HG03196 (cell line): Measurements from ENCODE around the gene FOXP2.

Experiments
- ATAC-seq: cut with Tn5 transposase; IDR thresholded peaks from one replicate; pipeline ENCODE4 v1.9.1; 2021; ENCODE audit not compliant: unreplicated experiment

Gene FOXP2

DNA sequence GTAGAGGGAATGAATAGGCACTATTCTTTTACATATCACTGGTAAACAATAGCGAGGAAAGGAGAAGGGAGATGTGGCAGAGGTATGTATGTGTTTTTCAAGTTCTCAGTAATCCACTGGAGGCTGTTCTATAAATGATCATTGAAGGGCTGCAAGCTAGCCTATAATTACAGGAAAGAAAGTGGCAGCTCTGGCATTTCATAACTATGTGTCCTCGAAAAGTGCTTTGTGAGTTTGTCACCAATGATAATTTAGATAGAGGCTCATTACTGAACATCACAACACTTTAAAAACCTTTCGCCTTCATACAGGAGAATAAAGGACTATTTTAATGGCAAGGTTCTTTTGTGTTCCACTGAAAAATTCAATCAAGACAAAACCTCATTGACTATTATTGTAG, 235.1 kb downstream of the FOXP2 start:
- no peak for ATAC-seq

DNA sequence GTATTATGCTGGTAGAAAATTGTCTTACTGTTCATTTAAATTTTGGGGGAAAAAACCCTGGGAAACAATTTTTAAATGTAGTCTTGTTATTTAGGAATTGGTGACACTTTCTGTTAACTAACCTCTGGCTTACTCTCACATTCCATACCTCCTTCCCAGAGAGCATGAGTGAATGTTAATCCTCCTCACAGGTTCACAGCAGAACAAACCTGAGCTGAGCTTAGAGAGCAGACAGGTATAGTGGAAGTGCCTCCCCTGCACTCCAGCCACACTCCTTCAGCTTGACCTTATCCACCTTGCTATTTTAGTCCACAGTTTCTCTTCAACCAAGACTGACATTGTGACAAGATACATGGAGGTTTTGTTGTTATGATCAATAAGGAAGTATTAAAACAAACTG, 235.9 kb downstream of the FOXP2 start:
- ATAC-seq: no peak

DNA sequence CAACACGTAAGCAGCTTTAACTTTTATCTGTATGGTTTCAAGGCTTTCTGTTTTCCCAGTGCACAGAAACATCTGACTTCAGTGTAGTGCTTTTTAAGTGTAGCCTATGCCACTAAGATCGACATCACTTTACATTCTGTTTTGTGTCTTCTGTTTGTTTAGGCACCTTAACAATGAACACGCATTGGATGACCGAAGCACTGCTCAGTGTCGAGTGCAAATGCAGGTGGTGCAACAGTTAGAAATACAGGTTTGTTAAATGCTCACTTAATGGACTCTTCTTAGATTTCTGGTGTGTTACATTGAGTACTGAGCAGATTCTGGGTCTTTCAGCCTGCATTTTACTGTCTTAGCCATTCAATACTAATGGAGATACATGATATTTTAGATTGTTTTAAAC, 237.4 kb downstream of the FOXP2 start:
- ATAC-seq: no peak

DNA sequence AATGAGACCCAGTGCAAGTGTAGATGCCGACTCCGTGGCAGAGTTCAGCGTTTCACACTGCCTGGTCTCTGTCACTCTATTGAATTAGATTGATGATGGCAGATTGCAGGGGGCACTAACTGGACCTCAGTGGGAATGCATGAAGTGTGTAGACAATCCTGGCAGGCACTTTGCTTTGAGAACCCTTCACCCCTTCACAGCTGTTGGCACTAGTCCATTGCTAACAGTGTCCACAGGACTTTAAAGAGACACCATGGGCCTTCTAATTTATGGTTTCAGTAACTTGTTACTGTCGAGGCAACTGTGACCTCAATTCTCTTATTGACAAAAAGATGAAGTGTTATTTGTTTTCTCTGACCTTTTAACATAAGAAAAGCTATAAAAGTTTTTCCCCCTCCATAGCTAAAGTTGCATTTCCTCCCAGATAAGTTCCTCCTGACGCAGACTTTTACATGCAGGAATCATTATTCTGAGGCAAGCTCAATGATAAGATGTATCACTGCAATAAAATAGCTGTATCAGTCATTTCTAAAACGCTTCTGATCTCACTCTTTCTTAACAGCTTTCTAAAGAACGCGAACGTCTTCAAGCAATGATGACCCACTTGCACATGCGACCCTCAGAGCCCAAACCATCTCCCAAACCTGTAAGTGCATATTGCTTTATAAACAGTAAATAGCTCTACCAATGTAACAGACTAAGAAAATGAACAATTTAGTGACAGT, 238.9 kb downstream of the FOXP2 start:
- no peak for ATAC-seq

DNA sequence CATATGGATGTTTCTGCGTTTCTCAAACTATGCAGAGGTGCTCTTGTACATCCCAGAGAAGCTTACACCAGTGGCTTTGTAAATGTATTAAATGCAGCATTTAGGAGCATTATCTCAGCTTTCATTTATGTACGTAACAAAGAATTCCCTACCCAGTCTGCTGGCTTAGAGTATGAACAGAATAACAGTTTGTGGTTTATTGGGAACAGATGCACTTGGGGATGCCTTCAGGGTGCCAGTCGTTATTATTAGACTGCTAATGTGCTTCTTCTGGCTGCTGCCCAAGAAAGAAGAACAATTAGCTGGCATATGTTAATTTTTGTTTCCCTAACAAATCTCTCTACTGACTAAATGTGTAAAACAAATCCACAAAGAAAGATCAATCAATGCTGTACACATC, 241.9 kb downstream of the FOXP2 start:
- ATAC-seq: no peak

DNA sequence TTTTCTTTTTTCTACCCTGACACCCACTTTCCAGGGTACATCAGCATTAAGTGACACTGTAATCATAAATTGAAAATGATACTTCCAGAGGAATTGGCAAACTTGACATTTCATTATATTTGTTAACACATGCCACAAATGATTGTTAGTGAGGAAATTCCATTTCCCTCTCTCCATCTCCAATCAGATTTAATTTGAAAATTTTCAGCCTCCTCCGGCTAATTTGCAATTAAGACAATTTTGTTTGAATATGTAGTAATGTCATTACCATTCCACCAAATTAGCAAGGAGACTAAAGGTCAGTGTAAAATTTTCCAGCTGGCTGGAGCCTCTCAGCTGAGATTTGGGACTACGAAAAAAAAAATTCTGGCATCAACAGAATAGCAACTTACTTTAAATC, 242.7 kb downstream of the FOXP2 start:
- no peak for ATAC-seq

DNA sequence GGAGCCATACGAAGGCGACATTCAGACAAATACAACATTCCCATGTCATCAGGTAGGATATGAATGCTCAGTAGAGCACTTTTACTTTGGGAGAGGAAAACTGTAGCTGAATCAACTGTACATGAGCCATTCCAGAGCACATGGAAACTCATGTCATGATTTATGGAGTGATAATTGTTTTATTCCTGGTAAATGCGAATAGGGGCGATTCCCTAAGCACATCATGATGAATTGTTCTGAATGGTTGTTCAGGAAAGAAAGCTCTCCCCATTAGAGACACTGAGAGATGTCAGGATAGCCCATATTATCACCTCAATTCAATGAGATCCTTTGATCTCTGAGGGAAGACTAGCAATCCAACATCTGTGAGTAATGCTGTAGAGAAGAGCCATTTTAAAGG, 243.6 kb downstream of the FOXP2 start:
- ATAC-seq: no peak

DNA sequence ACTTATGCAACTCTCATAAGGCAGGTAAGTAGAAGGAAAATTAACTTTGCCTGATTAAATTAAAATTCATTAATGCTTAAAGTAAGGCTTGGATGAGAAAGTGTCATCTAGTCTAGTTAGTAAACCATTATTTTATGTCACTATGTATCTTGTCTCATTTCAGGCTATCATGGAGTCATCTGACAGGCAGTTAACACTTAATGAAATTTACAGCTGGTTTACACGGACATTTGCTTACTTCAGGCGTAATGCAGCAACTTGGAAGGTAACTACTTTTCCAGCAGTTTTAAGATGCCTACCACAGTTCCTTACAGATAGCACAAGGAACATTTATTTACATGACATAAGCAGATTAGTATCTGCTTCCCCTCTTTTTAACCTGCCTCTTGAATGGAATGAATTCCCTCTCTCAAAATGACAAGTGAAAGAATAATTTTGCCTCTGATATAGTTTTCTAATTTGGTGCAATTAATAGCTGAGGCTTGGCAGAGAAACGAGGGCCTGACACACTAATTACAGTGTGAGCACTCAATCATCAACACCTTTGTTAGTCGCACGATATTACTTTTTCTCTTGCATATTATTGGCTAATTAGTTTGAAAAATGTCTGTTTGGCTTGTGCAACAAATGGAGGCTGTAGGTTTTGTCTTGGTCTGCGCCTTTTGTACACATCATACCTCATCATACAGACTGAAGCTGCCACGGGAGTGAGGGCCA, 245.0 kb downstream of the FOXP2 start:
- no peak for ATAC-seq

DNA sequence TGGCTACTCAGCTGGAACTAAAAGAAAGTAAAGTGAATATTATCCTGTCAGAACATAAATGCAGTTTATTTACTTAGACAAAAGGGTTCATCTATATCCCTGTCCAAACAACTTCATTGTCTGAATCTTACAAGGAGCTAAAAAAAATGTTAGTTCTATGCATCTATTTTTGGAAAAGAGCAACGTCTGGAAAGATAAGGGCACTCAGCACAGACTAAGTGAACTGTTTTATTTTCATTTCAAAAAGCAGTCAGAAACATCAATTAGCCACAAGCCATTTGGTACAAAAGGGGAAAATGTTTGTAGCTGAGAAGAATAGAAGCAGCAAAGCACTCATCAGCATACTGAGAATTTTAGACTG, 245.5 kb downstream of the FOXP2 start:
- ATAC-seq: no peak

DNA sequence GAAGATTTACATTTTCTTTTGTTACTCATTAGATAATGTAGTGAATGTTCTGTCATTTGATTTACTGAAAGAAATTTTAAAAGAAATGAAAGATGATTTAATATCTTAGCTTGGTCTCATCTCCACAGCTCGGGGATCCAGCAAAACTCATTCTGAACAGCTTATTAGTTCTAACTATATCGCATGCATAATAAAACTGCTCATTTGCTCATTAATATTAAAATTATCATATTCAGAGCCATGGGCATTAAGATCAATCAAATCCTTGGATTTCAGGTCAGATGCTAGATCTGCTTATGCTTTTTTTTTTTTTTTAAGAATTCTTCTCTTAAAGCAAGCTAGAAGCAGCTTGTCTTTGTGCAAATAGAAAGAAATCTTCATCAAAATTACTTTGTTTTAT, 246.1 kb downstream of the FOXP2 start:
- no peak for ATAC-seq

DNA sequence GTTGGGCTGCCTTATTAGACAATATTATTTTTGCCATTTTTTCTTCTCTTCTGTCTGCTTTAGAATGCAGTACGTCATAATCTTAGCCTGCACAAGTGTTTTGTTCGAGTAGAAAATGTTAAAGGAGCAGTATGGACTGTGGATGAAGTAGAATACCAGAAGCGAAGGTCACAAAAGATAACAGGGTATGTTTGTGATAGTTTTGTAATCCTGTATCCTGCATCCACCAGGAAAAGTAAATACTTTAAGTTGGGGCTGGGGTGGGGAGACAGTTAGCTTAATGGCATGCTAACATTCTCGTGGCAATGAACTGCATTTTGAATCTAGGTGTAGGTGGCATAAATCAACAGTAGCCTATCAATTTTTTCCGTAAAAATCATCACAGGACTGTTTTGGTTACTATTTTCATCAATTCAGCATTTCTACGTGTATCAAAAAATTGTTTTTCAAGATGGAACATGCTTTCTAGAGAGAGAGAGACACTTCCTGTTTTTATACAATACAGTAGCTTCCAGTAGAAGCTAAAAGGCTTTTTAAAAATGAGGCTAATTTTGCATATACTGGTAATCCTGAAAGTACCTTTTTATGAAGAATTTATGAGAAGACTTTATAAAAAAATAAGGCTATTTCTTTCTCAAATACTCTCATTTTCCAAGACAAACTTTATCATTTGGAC, 247.5 kb downstream of the FOXP2 start:
- no peak for ATAC-seq

DNA sequence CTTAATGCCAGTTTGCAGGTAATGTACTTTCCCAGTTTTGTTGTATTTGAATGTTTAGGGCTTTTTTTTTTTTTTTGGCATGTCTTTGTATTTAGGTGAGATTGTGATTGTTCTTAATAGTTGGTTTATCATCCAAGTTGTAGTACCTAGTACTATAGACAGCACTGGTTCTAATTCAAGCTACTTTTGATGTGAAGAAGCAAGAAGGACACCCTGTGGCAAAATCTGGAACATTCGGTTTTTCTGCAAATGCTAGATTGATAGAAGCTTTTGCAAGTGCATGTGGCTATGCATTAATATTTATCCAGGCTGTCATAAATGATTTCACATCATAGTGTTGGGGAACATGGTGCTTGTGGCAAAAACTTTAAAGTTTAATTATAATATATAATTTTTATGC, 248.9 kb downstream of the FOXP2 start:
- ATAC-seq: no peak

DNA sequence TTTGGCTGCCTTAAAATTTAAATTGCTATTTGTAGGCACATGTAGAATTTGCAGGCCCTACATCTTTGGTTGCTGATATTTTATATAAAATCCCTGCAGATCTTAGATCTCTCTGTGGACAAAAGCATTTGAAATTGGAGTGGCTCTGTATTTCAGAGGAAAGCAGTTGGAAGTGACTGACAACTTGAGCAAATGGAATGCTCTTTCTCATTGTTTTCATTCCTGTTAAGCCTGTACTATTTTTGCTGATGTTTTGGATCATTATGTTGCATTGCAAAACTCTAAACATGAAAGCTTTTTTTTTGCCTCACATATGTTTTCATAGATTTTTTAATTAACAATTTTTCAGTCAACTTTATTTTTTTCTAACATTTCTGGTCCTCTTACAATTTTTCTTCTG, 256.1 kb downstream of the FOXP2 start:
- ATAC-seq: no peak

DNA sequence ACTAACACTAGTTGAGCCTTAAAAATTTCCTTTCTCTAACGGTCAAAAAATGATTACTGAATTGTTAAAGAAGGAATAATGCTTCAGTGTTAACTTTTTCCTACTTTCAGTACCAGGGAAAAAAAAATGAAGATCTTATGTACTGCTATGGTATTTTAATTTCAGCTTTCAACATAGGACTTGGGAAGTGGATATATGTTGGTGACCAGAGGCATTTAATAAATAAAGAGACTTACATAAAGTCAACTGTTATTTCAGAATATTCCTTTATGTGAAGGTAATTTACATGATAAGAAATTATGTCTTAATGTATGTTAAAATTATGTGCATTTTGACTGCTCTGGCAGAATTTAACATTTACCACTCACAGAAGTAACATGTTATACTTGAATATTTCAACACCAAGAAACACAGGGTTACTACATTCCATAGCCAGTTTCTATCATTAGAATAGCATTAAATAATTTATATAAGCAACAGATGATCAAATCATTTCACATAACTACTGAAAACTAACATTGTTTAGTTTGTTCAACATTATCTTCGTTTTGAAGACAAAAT, 257.0 kb downstream of the FOXP2 start:
- ATAC-seq: no peak

DNA sequence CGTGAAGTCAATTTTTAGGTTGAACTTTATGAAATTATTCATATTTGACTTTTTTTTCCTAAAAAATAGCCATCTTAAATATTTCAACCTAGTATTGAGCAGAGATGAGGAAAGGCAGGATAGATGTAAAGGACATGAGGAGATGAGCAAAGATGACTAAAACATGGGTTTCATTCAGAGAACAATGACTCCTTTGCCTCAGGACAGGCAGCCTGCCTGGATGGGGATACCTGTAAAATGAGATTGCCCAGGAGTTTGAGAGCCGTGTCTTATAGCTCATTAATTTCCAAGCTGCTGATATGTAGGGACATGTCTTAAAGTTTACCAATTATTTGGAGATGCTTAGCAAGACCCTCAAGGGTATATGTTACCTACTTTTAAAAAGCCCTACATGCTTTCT, 263.5 kb downstream of the FOXP2 start:
- no peak for ATAC-seq

DNA sequence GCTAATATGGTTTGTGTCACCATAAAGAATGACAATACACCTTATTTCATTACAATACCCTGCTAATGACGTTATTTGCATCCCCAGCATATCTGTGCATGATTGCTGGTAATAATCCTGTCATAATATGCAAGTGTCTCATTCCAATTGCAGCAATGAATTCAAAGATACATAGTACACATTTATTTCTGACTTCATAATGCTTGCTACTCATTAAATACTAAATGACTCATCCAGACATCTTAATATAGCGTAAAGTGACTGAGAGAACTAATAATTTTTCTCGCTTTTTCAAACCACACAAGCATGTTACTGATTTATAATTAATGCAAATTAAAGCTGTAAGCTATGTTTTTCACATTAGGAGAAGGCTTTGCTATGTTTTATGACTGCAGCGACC, 272.6 kb downstream of the FOXP2 start:
- ATAC-seq: no peak

DNA sequence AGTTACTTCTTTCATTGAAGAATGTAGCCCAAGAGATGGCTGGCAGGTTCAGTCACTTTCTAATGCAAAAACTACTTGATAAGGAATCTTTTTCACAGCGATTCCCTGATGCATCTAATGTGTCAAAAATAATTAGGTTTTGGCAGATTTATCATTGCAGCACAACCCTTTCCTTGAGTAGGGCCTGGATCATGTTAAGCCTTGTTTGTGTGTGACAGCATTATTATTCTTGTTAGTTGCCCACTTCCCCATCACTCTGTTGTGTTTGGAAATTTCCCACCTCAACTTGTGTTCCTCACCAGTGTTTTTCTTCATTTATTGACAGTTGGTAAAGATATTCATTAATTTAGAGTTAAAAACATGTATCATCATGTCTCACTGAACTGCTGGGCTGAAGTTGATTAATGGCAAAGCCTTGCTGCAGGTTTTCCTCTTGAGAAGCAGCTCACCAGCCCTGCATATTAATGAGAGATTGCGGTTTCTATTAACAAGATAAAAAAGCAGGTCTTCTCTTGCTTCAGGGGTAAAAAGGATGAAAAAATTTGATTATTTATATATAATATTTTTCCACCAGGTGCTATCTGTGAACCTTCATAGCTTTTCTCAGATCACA, 273.9 kb downstream of the FOXP2 start:
- ATAC-seq: no peak

DNA sequence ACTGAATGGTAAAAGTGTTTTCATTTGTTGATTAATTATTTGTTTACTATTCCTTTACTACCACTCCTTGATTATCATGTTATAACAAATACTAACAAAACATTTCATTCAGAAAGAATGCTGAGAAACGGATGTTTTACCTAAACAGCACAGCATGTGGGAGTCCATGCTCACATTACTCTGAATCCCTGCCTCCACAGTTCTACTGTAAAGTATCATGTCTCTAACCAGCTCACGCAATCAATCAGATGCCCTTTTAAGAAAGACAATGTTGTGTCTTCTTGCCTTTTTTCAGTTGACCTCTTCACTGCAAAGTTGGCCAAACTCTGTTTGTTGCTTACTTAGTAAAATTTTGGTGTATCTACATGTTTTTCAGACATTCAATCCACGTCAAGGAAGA, 274.8 kb downstream of the FOXP2 start:
- no peak for ATAC-seq

DNA sequence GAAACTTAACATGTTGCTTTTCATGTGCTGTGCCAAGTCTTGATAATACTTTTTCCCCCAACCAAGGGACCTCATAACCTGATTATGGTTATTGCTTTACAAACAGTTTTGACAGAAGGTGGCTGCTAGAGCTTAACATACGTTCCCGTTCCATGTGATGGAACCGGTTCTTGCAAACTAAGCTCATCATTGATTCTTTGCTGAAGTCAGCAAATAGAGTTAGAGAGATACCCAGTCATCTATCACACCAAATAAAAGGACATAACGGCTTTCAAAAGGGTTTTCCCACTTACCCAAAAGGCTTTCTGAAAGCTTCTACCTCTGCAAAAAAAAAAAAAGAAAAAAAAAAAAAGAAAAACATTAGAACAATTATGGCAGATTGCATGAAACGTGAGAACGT, 277.0 kb downstream of the FOXP2 start:
- ATAC-seq: no peak

DNA sequence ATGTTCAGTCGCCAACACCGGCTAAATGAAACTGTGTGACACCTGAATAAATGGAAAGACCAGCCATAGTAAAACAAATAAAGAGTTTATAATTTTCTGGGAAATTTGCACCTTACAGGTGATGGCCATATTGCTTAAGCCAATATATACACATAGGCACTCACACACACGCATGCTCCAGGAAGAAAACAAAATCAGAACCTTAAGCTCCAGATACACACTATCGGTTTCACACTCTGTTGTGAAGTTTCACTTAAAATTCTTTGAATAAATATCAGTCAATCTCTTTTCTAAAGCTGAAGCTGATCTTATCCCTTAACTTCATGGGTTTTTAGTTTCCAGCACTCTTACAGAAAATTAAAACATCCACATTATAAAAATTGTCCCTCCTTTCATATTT, 280.6 kb downstream of the FOXP2 start:
- ATAC-seq: no peak

DNA sequence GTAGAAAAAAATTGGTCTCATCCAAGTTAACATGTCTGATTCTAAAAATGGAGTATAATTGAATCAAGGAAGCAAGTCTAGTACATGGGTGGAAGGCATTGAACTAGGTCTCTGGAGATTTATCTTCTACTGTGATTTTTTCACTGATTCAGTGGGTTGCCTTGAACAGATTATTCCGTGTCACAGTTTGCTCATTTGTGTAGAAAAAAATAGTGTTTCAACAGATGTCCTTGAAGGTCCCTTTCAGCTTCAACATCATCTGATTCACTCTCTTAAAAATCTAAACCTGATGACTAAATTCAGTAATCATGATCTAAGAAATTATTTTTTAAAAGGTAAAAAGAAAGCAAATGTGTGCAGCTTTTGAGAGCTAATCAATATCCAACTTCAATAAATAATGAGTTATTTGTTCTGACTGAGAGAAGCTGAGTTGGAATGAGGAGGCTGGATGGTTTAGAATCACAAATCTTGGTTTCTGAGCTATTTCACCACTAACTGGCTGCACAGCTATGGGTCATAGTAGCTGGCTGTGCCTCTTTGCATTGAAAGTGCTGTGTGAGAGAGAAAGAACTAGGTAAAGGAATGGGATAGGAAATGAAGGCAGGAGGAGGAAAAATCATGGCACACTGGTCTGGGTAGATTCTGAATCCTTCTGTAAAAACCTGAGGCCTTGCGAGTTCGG, 285.8 kb downstream of the FOXP2 start:
- ATAC-seq: no peak
